Astrocyte (in vitro differentiated cells and primary cell): ENCODE results near the gene PPP1R7. TPM values are rescaled to one million over a fixed set of nuclear protein-coding genes. Genes with fewer than 3 reads are reported as not detected.

ENCODE experiments used
- DNase-seq: peaks from one replicate; pipeline ENCODE4 v3.0.0-alpha.2; 2010; ENCODE audit warnings: low read depth
- FAIRE-seq: peaks from 2 replicates; lab custom pipeline; 2011; peaks lifted over from hg19 to GRCh38; lab: Jason Lieb, UNC
- H2AFZ ChIP-seq: 2 replicates; pipeline ENCODE4 v1.6.0; 2012; ENCODE audit warnings: low read depth, low read length, inconsistent platforms
- H3K27ac ChIP-seq: 2 replicates; pipeline ENCODE4 v1.5.1; 2011; ENCODE audit warnings: low read depth, low read length, inconsistent platforms
- H3K27me3 ChIP-seq: 2 replicates; pipeline ENCODE4 v1.6.0; 2011; ENCODE audit warnings: low read length, inconsistent platforms; ENCODE audit not compliant: insufficient read depth
- H3K36me3 ChIP-seq: 2 replicates; pipeline ENCODE4 v1.5.1; 2011; ENCODE audit warnings: low read length, inconsistent platforms; ENCODE audit not compliant: insufficient read depth
- H3K4me1 ChIP-seq: 2 replicates; pipeline ENCODE4 v1.5.1; 2011; ENCODE audit warnings: low read length, inconsistent platforms; ENCODE audit not compliant: insufficient read depth
- H3K4me2 ChIP-seq: 2 replicates; pipeline ENCODE4 v1.6.0; 2012; ENCODE audit warnings: low read length, inconsistent platforms
- H3K4me3 ChIP-seq: 2 replicates; pipeline ENCODE4 v1.5.1; 2011; ENCODE audit warnings: low read depth, mild to moderate bottlenecking, low read length, inconsistent platforms; ENCODE audit not compliant: insufficient read depth
- H3K79me2 ChIP-seq: 2 replicates; pipeline ENCODE4 v1.6.0; 2012; ENCODE audit warnings: mild to moderate bottlenecking, low read length, inconsistent platforms; ENCODE audit not compliant: insufficient read depth
- H3K9ac ChIP-seq: 2 replicates; pipeline ENCODE4 v1.6.0; 2012; ENCODE audit warnings: mild to moderate bottlenecking, low read length, inconsistent platforms
- H3K9me3 ChIP-seq: 2 replicates; pipeline ENCODE4 v1.5.1; 2012; ENCODE audit warnings: low read depth, mild to moderate bottlenecking, low read length, inconsistent platforms; ENCODE audit not compliant: insufficient read depth
- H4K20me1 ChIP-seq: 2 replicates; pipeline ENCODE4 v1.6.0; 2012; ENCODE audit warnings: low read length, inconsistent platforms; ENCODE audit not compliant: insufficient read depth
- H3K27ac Mint-ChIP-seq: one replicate; pipeline ENCODE4 v1.8.0; 2021; ENCODE audit warnings: mild to moderate bottlenecking, mixed read lengths; ENCODE audit not compliant: unreplicated experiment
- H3K27me3 Mint-ChIP-seq: one replicate; pipeline ENCODE4 v1.8.0; 2021; ENCODE audit warnings: low read depth, mixed read lengths; ENCODE audit not compliant: unreplicated experiment
- H3K36me3 Mint-ChIP-seq: one replicate; pipeline ENCODE4 v1.8.0; 2021; ENCODE audit warnings: low read depth, mixed read lengths; ENCODE audit not compliant: unreplicated experiment
- H3K4me1 Mint-ChIP-seq: one replicate; pipeline ENCODE4 v1.8.0; 2021; ENCODE audit warnings: low read depth, mixed read lengths; ENCODE audit not compliant: unreplicated experiment
- H3K4me3 Mint-ChIP-seq: one replicate; pipeline ENCODE4 v1.8.0; 2021; ENCODE audit warnings: mild to moderate bottlenecking, moderate library complexity, mixed read lengths; ENCODE audit not compliant: unreplicated experiment
- H3K9me3 Mint-ChIP-seq: one replicate; pipeline ENCODE4 v1.8.0; 2021; ENCODE audit warnings: mild to moderate bottlenecking, mixed read lengths; ENCODE audit not compliant: unreplicated experiment
- CTCF ChIP-seq: IDR thresholded peaks from 2 replicates; pipeline ENCODE4 v1.5.1; 2011; ENCODE audit warnings: low read depth, mild to moderate bottlenecking, inconsistent platforms, low read length, moderate library complexity; ENCODE audit not compliant: insufficient read depth
- EZH2 ChIP-seq: IDR thresholded peaks from 2 replicates; pipeline ENCODE4 v1.6.1; 2012; ENCODE audit warnings: mild to moderate bottlenecking, low read length, inconsistent platforms; ENCODE audit not compliant: insufficient read depth
- total RNA-seq: library from RNA; stranded (reverse); gene quantifications from 2 replicates; pipeline ENCODE4 v1.2.1, GENCODE V29; 2021

The PPP1R7 gene
- total RNA-seq, 1 donor from 2014 or later, result 53.4 TPM

GRCh38 chr2:241189093-241189855 is 39.0 kb downstream of the PPP1R7 start:
- no peaks in the 10 kb centered on the region for H3K4me1 ChIP-seq
- H3K4me3 ChIP-seq, result no peak overlapping the region
- H3K27me3 ChIP-seq, result no peaks in the 10 kb centered on the region
- H3K4me1 Mint-ChIP-seq, result no peaks in the 10 kb centered on the region
- H3K36me3 Mint-ChIP-seq, result no peaks in the 10 kb centered on the region
- H3K9me3 Mint-ChIP-seq, result no peaks in the 10 kb centered on the region
- no peak overlapping the region for H3K27ac Mint-ChIP-seq
- no peak overlapping the region for H2AFZ ChIP-seq
- no peaks in the 10 kb centered on the region for H3K36me3 ChIP-seq
- TF ChIP-seq EZH2 (no peak), CTCF (no peak)
- H3K9me3 ChIP-seq, result no peaks in the 10 kb centered on the region
- no peak overlapping the region for H3K4me2 ChIP-seq
- no peak overlapping the region for H3K27ac ChIP-seq
- no peak overlapping the region for H3K4me3 Mint-ChIP-seq
- H3K27me3 Mint-ChIP-seq, result peaks cover 12% of the 10 kb centered on the region
- FAIRE-seq (no peak), DNase-seq (no peak)
- no peaks in the 10 kb centered on the region for H4K20me1 ChIP-seq
- H3K79me2 ChIP-seq, result no peaks in the 10 kb centered on the region
- H3K9ac ChIP-seq, result no peak overlapping the region

- DNase-seq (no peak), FAIRE-seq (no peak)
- H3K27ac ChIP-seq, result no peak overlapping the region
- H3K27me3 ChIP-seq, result no peaks in the 10 kb centered on the region
- H3K79me2 ChIP-seq, result no peaks in the 10 kb centered on the region
- no peaks in the 10 kb centered on the region for H3K9me3 ChIP-seq
- Mint-ChIP-seq H3K27ac (no peak overlapping the region), H3K9me3 (no peaks in the 10 kb centered on the region), H3K4me1 (no peaks in the 10 kb centered on the region), H3K27me3 (peaks cover 14% of the 10 kb centered on the region), H3K36me3 (no peaks in the 10 kb centered on the region), H3K4me3 (no peak overlapping the region)
- H3K4me2 ChIP-seq, result no peak overlapping the region
- TF ChIP-seq EZH2 (no peak), CTCF (no peak)
- no peak overlapping the region for H3K4me3 ChIP-seq
- no peak overlapping the region for H2AFZ ChIP-seq
- no peaks in the 10 kb centered on the region for H3K4me1 ChIP-seq
- no peaks in the 10 kb centered on the region for H4K20me1 ChIP-seq
- no peak overlapping the region for H3K9ac ChIP-seq
- H3K36me3 ChIP-seq, result no peaks in the 10 kb centered on the region
These were observed 39.6 kb downstream of the PPP1R7 start for GRCh38 chr2:241189856-241190201.

DNA sequence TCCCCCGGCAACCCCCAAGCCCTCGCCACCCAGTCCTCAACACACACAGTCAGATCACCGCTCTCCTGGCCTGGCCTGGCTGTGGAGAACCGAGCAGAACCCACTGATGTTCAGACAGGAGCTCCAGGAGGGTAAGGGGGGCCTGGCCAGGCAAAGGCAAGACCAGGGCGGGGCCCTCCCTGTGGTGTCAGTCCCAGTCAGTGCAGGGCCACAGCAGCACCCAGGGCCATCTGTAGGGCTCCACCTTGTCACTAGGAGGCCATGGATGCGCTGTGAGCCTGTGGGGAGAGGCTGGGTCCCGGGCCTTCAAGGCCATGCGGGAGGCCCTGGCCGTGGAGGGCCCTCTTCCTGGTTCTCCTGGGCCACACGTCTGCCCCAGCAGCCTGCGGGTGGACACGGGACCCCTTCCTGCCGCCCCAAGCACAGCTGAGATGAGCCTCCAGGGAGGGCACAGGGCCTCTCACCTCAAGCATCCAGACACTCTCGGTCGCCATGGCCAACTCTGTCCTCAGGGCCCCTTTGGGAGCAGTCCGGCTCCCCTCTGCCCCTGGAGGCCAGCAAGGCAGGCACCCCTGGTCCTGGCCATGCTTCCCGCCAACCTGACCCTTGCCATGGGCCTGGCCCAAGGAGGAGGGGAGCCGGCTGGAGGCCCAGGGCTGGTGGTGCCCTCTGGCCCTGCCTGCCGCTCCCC is 40.2 kb downstream of the PPP1R7 start:
- FAIRE-seq (no peak), DNase-seq (no peak)
- Mint-ChIP-seq H3K27me3 (peaks cover 18% of the 10 kb centered on the region), H3K36me3 (no peaks in the 10 kb centered on the region), H3K4me3 (no peak overlapping the region), H3K27ac (no peak overlapping the region), H3K9me3 (no peaks in the 10 kb centered on the region), H3K4me1 (no peaks in the 10 kb centered on the region)
- Histone ChIP-seq H3K4me2 (no peak overlapping the region), H4K20me1 (no peaks in the 10 kb centered on the region), H3K79me2 (no peaks in the 10 kb centered on the region), H3K27me3 (no peaks in the 10 kb centered on the region), H3K27ac (no peak overlapping the region), H2AFZ (no peak overlapping the region), H3K4me3 (no peak overlapping the region), H3K36me3 (no peaks in the 10 kb centered on the region), H3K4me1 (no peaks in the 10 kb centered on the region), H3K9ac (no peak overlapping the region), H3K9me3 (no peaks in the 10 kb centered on the region)
- no peak for TF ChIP-seq EZH2
- no peak for TF ChIP-seq CTCF
